GM12878 (cell line): Measurements from ENCODE around the gene BBS4. TPM values are rescaled to one million over a fixed set of nuclear protein-coding genes. Genes with fewer than 3 reads are reported as not detected.

Experiments used
- CEBPZ ChIP-seq: fragments of 150-350 bp; IDR thresholded peaks from 2 replicates; pipeline ENCODE4 v1.6.1; 2016; ENCODE audit warnings: low read depth, low read length
- DPF2 ChIP-seq: fragments of 450-650 bp; IDR thresholded peaks from 2 replicates; pipeline ENCODE4 v1.6.1; 2017; ENCODE audit warnings: mild to moderate bottlenecking
- E2F8 ChIP-seq: fragments of 450-650 bp; IDR thresholded peaks from 2 replicates; pipeline ENCODE4 v1.6.1; 2018; ENCODE audit warnings: mild to moderate bottlenecking, low read depth, moderate library complexity; ENCODE audit not compliant: partially characterized antibody
- EED ChIP-seq: sonication (generic); IDR thresholded peaks from 2 replicates; pipeline ENCODE4 v1.6.1; 2016; ENCODE audit warnings: antibody characterized with exemption, low read depth
- FOXK2 ChIP-seq: fragments of 450-650 bp; IDR thresholded peaks from 2 replicates; pipeline ENCODE4 v1.6.1; 2017; ENCODE audit warnings: mild to moderate bottlenecking, moderate library complexity
- GABPA ChIP-seq: IDR thresholded peaks from 2 replicates; pipeline ENCODE4 v1.6.1; 2014; ENCODE audit warnings: antibody characterized with exemption, low read depth, mild to moderate bottlenecking, inconsistent platforms
- HDAC2 ChIP-seq: fragments of 200-600 bp; sonication (generic); IDR thresholded peaks from 2 replicates; pipeline ENCODE4 v1.6.1; 2017
- IKZF2 ChIP-seq, 2 experiments: fragments of 450-650 bp; IDR thresholded peaks; 2 replicates each; pipeline ENCODE4 v1.6.1; 2017; ENCODE audit warnings: mild to moderate bottlenecking in 2 of 2, moderate library complexity in 2 of 2
- JUND ChIP-seq: IDR thresholded peaks from 2 replicates; pipeline ENCODE4 v1.6.1; 2012; ENCODE audit warnings: low read depth, mild to moderate bottlenecking, low read length, improper control_type of control experiment, moderate library complexity
- KAT2A ChIP-seq: conservative IDR thresholded peaks from 2 replicates; pipeline ENCODE4 v1.6.1; 2011; ENCODE audit warnings: low read depth, low read length; ENCODE audit not compliant: control insufficient read depth
- MLLT1 ChIP-seq: fragments of 450-650 bp; IDR thresholded peaks from 2 replicates; pipeline ENCODE4 v1.6.1; 2016; ENCODE audit warnings: mild to moderate bottlenecking
- MYB ChIP-seq: fragments of 150-350 bp; IDR thresholded peaks from 2 replicates; pipeline ENCODE4 v1.6.1; 2014; ENCODE audit warnings: mild to moderate bottlenecking, low read depth, low read length, borderline replicate concordance
- NR2C2 ChIP-seq: IDR thresholded peaks from 2 replicates; pipeline ENCODE4 v1.6.1; 2011; ENCODE audit warnings: borderline replicate concordance, low read depth; ENCODE audit not compliant: control insufficient read depth, insufficient read length
- POU2F2 ChIP-seq: IDR thresholded peaks from 3 replicates; pipeline ENCODE4 v1.6.1; 2011; ENCODE audit warnings: low read depth, mild to moderate bottlenecking, low read length, borderline replicate concordance
- RAD51 ChIP-seq: fragments of 450-650 bp; IDR thresholded peaks from 2 replicates; pipeline ENCODE4 v1.6.1; 2016; ENCODE audit warnings: moderate library complexity, mild to moderate bottlenecking, inconsistent platforms
- RCOR1 ChIP-seq: conservative IDR thresholded peaks from 2 replicates; pipeline ENCODE4 v1.6.1; 2012; ENCODE audit warnings: low read depth, low read length, improper control_type of control experiment
- RUNX3 ChIP-seq: IDR thresholded peaks from 2 replicates; pipeline ENCODE4 v1.6.1; 2012; ENCODE audit warnings: low read length, inconsistent platforms
- SPI1 ChIP-seq: IDR thresholded peaks from 2 replicates; pipeline ENCODE4 v1.6.1; 2011; ENCODE audit warnings: low read depth, mild to moderate bottlenecking, low read length, moderate library complexity, borderline replicate concordance; ENCODE audit not compliant: insufficient read depth
- SRF ChIP-seq, 2 experiments: IDR thresholded peaks; 2 replicates each; pipeline ENCODE4 v1.6.1; 2011; ENCODE audit warnings: low read depth in 2 of 2, low read length in 2 of 2, mild to moderate bottlenecking in 1 of 2, moderate library complexity in 1 of 2
- TARDBP ChIP-seq: IDR thresholded peaks from 2 replicates; pipeline ENCODE4 v1.6.1; 2016; ENCODE audit warnings: borderline replicate concordance
- TCF3 ChIP-seq: IDR thresholded peaks from 2 replicates; pipeline ENCODE4 v1.6.1; 2012; ENCODE audit warnings: low read depth, mild to moderate bottlenecking, low read length, borderline replicate concordance; ENCODE audit not compliant: insufficient read depth
- ZSCAN29 ChIP-seq: fragments of 450-650 bp; IDR thresholded peaks from 2 replicates; pipeline ENCODE4 v1.6.1; 2017; ENCODE audit warnings: mild to moderate bottlenecking, moderate library complexity
- ZZZ3 ChIP-seq: IDR thresholded peaks from 2 replicates; pipeline ENCODE4 v1.6.1; 2011; ENCODE audit warnings: low read depth; ENCODE audit not compliant: control insufficient read depth, insufficient read length
- polyA plus RNA-seq, 11 experiments: library from polyadenylated mRNA; depleted of rRNA in 4 of 11; unstranded in 6 of 11; stranded (reverse) in 5 of 11; fragments of >200 nt; fragmentation: Nextera tagmentation in 4 of 11; fragmentation: Illumina TruSeq in 1 of 11; extraction: Ambion mirVana in 4 of 11; extraction: Trizol in 1 of 11; gene quantifications; 1 replicate in 1 of 11; 2 replicates in 10 of 11; pipeline versions ENCODE4 v1.2.1 to v1.2.3, GENCODE V29; 2011 to 2016; ENCODE audit warnings: inconsistent platforms in 2 of 11, missing spikeins in 2 of 11, low read depth in 1 of 11
- total RNA-seq, 4 experiments: library from RNA; depleted of rRNA in 3 of 4; stranded (reverse); fragments of >200 nt in 3 of 4; fragmentation: Illumina TruSeq in 1 of 4; extraction: Trizol in 1 of 4; gene quantifications; 2 replicates each; pipeline versions ENCODE4 v1.2.1 to v1.2.3, GENCODE V29; 2013 to 2021

The BBS4 gene
- total and polyA plus RNA-seq, 10 of the 15 experiments (the other 5 are each of a cell fraction or from before 2014, with no cell fraction given) = 7.2 to 22.1 (median 9.9) TPM

GRCh38 chr15:72685925-72686794 is at the start of gene BBS4, which contains the start of gene HIGD2B (continued):
- peak; percentile 67; the same call in 1 of the 2 replicates for TF ChIP-seq MLLT1
- TF ChIP-seq DPF2 = 0 out of 2 replicates have a peak, but pooled peaks have one; percentile 56
- no peak for TF ChIP-seq TARDBP
- no peak for TF ChIP-seq HDAC2
- TF ChIP-seq GABPA = peak; percentile 87
- no peak for TF ChIP-seq NR2C2
- peak; percentile 69 for TF ChIP-seq RUNX3
- no peak for TF ChIP-seq ZZZ3
- TF ChIP-seq CEBPZ = no peak
- TF ChIP-seq MYB = 0 out of 2 replicates have a peak, but pooled peaks have one; percentile 25
- TF ChIP-seq FOXK2 = peak; percentile 94
- no peak for TF ChIP-seq RCOR1
- TF ChIP-seq EED = no peak; the same call in 1 of the 2 replicates
- peak; percentile 81 for TF ChIP-seq POU2F2
- no peak for TF ChIP-seq RAD51
- TF ChIP-seq KAT2A = no peak
- peak; percentile 87 for TF ChIP-seq E2F8
- peak; percentile 76; the same call in 1 of the 2 replicates for TF ChIP-seq JUND
- TF ChIP-seq SPI1 = peak; percentile 80; the same call in 1 of the 2 replicates
- TF ChIP-seq IKZF2 (IDR thresholded peaks at IDR 0.05) = peak; percentile 6 to 51; a peak in 2 of 4 replicates
- TF ChIP-seq SRF (IDR thresholded peaks at IDR 0.05; ENCODE audit: low read depth in 2 of 2, low read length in 2 of 2) = 0 out of 4 replicates have a peak, but pooled peaks of 1 of the 2 experiments have one; percentile 17
- 0 out of 2 replicates have a peak, but pooled peaks have one; percentile 7 for TF ChIP-seq TCF3
- TF ChIP-seq ZSCAN29 = no peak
